Activated CD4-positive, alpha-beta memory T cell treated with anti-CD3 and anti-CD28 coated beads, Interleukin-2, amount 10 ng/mL, durations not matched to agents 7 days and 5 days (primary cell): ENCODE measurements around the gene TCERG1L. TPM values are rescaled to one million over a fixed set of nuclear protein-coding genes. Genes with fewer than 3 reads are reported as not detected.
"Not testable (repeated sequence)": the region's sequence is repeated elsewhere in the genome, so short reads cannot be mapped to it uniquely, and the experiment has no call there.

Experiments used
- CTCF ChIA-PET: fragments of 350-600 bp; sonication (Branson Sonifier 250); formaldehyde crosslinking; loops from one replicate; lab custom pipeline; 2021; ENCODE audit warnings: antibody characterized with exemption, inconsistent platforms; lab: Charles Lee
- POLR2A ChIA-PET: fragments of 350-600 bp; sonication (Branson Sonifier 250); formaldehyde crosslinking; loops from one replicate; lab custom pipeline; 2021; ENCODE audit warnings: antibody characterized with exemption; lab: Charles Lee
- DNase-seq: peaks from one replicate; pipeline ENCODE4 v3.0.0-alpha.2; 2020
- H3K27ac Mint-ChIP-seq: one replicate; pipeline ENCODE4 v1.8.0; 2021; ENCODE audit warnings: mild to moderate bottlenecking, mixed read lengths
- H3K27me3 Mint-ChIP-seq: one replicate; pipeline ENCODE4 v1.8.0; 2021; ENCODE audit warnings: mixed read lengths
- H3K36me3 Mint-ChIP-seq: one replicate; pipeline ENCODE4 v1.8.0; 2021; ENCODE audit warnings: low read depth, mixed read lengths
- H3K4me1 Mint-ChIP-seq: one replicate; pipeline ENCODE4 v1.8.0; 2021; ENCODE audit warnings: mixed read lengths
- H3K4me3 Mint-ChIP-seq: one replicate; pipeline ENCODE4 v1.8.0; 2021; ENCODE audit warnings: mild to moderate bottlenecking, mixed read lengths
- H3K9me3 Mint-ChIP-seq: one replicate; pipeline ENCODE4 v1.8.0; 2021; ENCODE audit warnings: mixed read lengths
- total RNA-seq, 2 experiments: library from RNA; stranded (reverse); gene quantifications; one replicate each; pipeline ENCODE4 v1.2.3, GENCODE V29; 2021

The TCERG1L gene
- total RNA-seq, 2 experiments from 2014 or later: 0.08 TPM; not detected in 1

- Mint-ChIP-seq H3K9me3 (peaks cover 2% of the 10 kb centered on the region), H3K4me3 (no peak overlapping the region), H3K36me3 (no peaks in the 10 kb centered on the region), H3K27ac (no peak overlapping the region), H3K27me3 (no peaks in the 10 kb centered on the region), H3K4me1 (no peaks in the 10 kb centered on the region)
- no peak for DNase-seq
- POLR2A ChIA-PET: no interaction called here
- CTCF ChIA-PET: no interaction called here
These were observed 65.4 kb downstream of the TCERG1L start for GRCh38 chr10:131246089-131246488.

- H3K27ac Mint-ChIP-seq: no peak overlapping the region
- ChIA-PET POLR2A (no interaction called here), CTCF (no interaction called here)
- no peak for DNase-seq
- no peak overlapping the region for H3K4me3 Mint-ChIP-seq
- no peaks in the 10 kb centered on the region for H3K27me3 Mint-ChIP-seq
- H3K4me1 Mint-ChIP-seq: no peaks in the 10 kb centered on the region
- peaks cover 2% of the 10 kb centered on the region for H3K9me3 Mint-ChIP-seq
- no peaks in the 10 kb centered on the region for H3K36me3 Mint-ChIP-seq
These were observed 66.0 kb downstream of the TCERG1L start for GRCh38 chr10:131245475-131246059.

DNA sequence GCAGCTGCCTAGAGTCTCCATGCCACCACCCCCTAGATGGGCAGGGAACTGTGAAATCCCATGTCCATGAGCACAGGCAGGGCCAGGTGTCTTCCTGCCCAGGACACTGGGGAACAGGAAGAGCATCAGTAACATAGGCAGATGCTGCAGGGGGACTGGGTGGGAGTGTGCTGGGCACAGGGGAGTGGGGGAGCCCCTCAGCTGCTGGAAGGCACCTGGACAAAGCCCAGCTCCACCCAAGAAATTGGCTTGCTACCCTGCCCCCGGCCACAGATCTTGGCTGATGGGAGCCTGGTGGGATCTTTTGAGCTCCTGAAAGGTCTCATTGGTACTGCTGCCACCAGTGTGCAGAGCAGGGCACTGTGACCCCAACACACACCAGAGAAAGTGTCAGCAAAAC is 66.7 kb downstream of the TCERG1L start:
- H3K36me3 Mint-ChIP-seq: no peaks in the 10 kb centered on the region
- ChIA-PET CTCF (no interaction called here), POLR2A (no interaction called here)
- no peak for DNase-seq
- no peaks in the 10 kb centered on the region for H3K27me3 Mint-ChIP-seq
- peaks cover 2% of the 10 kb centered on the region for H3K9me3 Mint-ChIP-seq
- H3K4me1 Mint-ChIP-seq: no peaks in the 10 kb centered on the region
- no peak overlapping the region for H3K27ac Mint-ChIP-seq
- H3K4me3 Mint-ChIP-seq: no peak overlapping the region

- H3K9me3 Mint-ChIP-seq: peaks cover 2% of the 10 kb centered on the region
- no peaks in the 10 kb centered on the region for H3K27me3 Mint-ChIP-seq
- no peak overlapping the region for H3K27ac Mint-ChIP-seq
- ChIA-PET POLR2A (no interaction called here), CTCF (no interaction called here)
- H3K4me3 Mint-ChIP-seq: no peak overlapping the region
- no peaks in the 10 kb centered on the region for H3K36me3 Mint-ChIP-seq
- H3K4me1 Mint-ChIP-seq: no peaks in the 10 kb centered on the region
- DNase-seq: no peak
These were observed 68.4 kb downstream of the TCERG1L start for GRCh38 chr10:131243076-131243475.

DNA sequence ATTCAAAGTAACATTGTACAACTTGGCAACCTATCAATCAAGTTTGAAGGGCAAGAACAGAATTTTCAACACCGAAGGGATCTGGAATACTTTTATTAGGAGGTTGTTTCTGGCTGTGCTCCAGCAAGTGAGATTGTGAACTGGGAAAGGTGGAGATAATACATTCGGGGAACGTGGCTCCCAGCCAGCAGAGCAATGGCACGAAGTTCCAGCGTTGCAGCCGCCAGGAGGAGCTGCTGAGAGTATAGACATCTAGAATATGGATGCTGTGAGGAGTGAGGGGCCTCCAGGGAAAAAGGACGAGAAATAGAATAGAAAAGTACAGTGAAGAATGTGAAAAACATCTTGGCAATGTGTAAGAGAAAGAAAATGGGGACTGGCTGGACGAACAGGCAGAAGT is 69.5 kb downstream of the TCERG1L start:
- H3K9me3 Mint-ChIP-seq: peaks cover 2% of the 10 kb centered on the region
- no peak for DNase-seq
- ChIA-PET POLR2A (no interaction called here), CTCF (no interaction called here)
- no peaks in the 10 kb centered on the region for H3K4me1 Mint-ChIP-seq
- no peak overlapping the region for H3K4me3 Mint-ChIP-seq
- H3K27ac Mint-ChIP-seq: no peak overlapping the region
- no peaks in the 10 kb centered on the region for H3K36me3 Mint-ChIP-seq
- H3K27me3 Mint-ChIP-seq: no peaks in the 10 kb centered on the region

GRCh38 chr10:131240691-131241090 is 70.8 kb downstream of the TCERG1L start:
- no peak overlapping the region for H3K4me3 Mint-ChIP-seq
- DNase-seq: no peak
- H3K4me1 Mint-ChIP-seq: no peaks in the 10 kb centered on the region
- peaks cover 2% of the 10 kb centered on the region for H3K9me3 Mint-ChIP-seq
- H3K27me3 Mint-ChIP-seq: no peaks in the 10 kb centered on the region
- H3K27ac Mint-ChIP-seq: no peak overlapping the region
- POLR2A ChIA-PET: no interaction called here
- CTCF ChIA-PET: no interaction called here
- no peaks in the 10 kb centered on the region for H3K36me3 Mint-ChIP-seq

DNA sequence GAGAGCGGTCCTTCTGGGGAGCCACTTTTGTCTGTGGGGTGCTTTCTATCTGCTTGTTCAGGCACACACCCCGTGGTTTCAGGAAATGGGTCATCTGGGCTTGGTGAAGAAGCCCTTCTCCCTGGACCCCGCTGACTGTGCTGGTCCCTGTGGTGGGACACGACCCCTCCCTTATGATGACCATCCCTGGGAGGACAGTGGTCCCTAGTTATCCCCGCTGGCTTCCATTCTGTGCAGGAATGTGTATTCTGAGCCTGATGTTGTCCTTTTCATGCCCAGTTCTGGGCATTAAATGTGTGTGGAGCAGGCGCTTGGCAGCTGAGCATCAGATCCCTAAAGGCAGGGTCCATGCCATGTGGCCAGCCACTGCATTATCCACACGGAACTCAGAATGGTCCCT is 71.6 kb downstream of the TCERG1L start:
- H3K27me3 Mint-ChIP-seq: no peaks in the 10 kb centered on the region
- ChIA-PET POLR2A (no interaction called here), CTCF (no interaction called here)
- DNase-seq: no peak
- H3K9me3 Mint-ChIP-seq: peaks cover 2% of the 10 kb centered on the region
- no peaks in the 10 kb centered on the region for H3K4me1 Mint-ChIP-seq
- no peak overlapping the region for H3K4me3 Mint-ChIP-seq
- H3K36me3 Mint-ChIP-seq: no peaks in the 10 kb centered on the region
- no peak overlapping the region for H3K27ac Mint-ChIP-seq

DNA sequence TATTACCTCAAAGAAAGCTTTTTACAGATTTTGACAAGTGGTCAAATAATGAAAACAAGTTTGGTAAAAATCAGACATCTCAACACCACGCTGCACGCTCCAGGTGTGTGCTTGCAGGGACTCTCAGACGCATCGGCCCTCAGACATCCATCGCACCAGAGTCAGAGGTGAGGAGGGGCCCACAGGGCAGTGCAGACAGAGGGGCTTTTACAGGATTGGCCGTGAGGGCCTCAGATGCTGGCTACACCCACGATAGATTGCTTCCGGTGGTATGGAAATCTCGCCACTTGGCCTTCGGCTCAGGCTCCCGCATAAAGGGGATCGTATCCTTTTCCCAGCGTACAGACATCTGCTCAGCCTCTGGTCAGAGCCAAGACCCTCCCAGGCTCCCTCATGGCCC is 72.1 kb downstream of the TCERG1L start:
- ChIA-PET CTCF (no interaction called here), POLR2A (no interaction called here)
- no peaks in the 10 kb centered on the region for H3K4me1 Mint-ChIP-seq
- peaks cover 2% of the 10 kb centered on the region for H3K9me3 Mint-ChIP-seq
- no peak overlapping the region for H3K4me3 Mint-ChIP-seq
- H3K36me3 Mint-ChIP-seq: no peaks in the 10 kb centered on the region
- H3K27me3 Mint-ChIP-seq: no peaks in the 10 kb centered on the region
- no peak overlapping the region for H3K27ac Mint-ChIP-seq
- DNase-seq: no peak

DNA sequence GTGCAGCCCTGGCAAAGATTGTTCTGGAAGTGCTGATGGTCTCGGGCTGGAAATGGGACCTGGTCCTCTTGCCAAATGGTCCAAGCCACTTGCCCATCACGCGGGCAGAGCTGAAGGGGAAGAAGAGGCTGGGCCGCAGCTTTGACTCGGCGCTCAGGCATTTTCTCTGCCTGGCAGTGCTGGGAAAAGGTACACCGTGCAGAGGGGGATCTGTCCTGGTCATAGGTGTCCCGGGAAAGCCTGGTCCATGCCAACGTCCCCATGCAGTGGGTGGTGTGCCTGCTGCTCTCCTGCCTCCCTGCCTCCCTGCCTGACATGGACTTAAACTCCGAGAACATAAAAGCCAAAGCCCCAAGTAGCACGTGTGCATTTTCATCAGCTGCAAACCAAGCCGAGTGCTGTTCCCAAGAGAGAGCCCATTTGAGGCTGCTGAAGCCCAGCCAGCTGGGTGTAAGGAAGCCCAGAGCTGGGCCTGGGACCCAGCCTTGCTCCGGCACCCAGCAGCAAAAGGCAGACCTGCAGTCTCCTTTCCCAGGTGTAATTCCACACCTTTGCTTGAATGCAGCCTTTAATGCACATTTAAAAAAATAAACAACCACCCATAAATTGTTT is 72.7 kb downstream of the TCERG1L start:
- no peak for DNase-seq
- Mint-ChIP-seq H3K9me3 (peaks cover 2% of the 10 kb centered on the region), H3K4me1 (no peaks in the 10 kb centered on the region), H3K4me3 (no peak overlapping the region), H3K27me3 (no peaks in the 10 kb centered on the region), H3K36me3 (no peaks in the 10 kb centered on the region), H3K27ac (no peak overlapping the region)
- CTCF ChIA-PET: no interaction called here
- POLR2A ChIA-PET: no interaction called here

- ChIA-PET CTCF (no interaction called here), POLR2A (no interaction called here)
- Mint-ChIP-seq H3K9me3 (peaks cover 2% of the 10 kb centered on the region), H3K4me3 (no peak overlapping the region), H3K27ac (no peak overlapping the region), H3K4me1 (no peaks in the 10 kb centered on the region), H3K36me3 (no peaks in the 10 kb centered on the region), H3K27me3 (no peaks in the 10 kb centered on the region)
- DNase-seq: no peak
These were observed 73.4 kb downstream of the TCERG1L start for GRCh38 chr10:131237991-131238651.

- DNase-seq, H3K27me3 Mint-ChIP-seq, CTCF ChIA-PET, POLR2A ChIA-PET, H3K4me1 Mint-ChIP-seq, H3K27ac Mint-ChIP-seq, H3K9me3 Mint-ChIP-seq, H3K4me3 Mint-ChIP-seq, H3K36me3 Mint-ChIP-seq: not testable (repeated sequence)
These were observed 76.9 kb downstream of the TCERG1L start for GRCh38 chr10:131234606-131235005.

- Mint-ChIP-seq H3K4me3 (no peak overlapping the region), H3K27ac (no peak overlapping the region), H3K9me3 (no peaks in the 10 kb centered on the region), H3K36me3 (no peaks in the 10 kb centered on the region), H3K4me1 (no peaks in the 10 kb centered on the region), H3K27me3 (no peaks in the 10 kb centered on the region)
- ChIA-PET POLR2A (no interaction called here), CTCF (no interaction called here)
- no peak for DNase-seq
These were observed 77.8 kb downstream of the TCERG1L start for GRCh38 chr10:131233611-131234258.

GRCh38 chr10:131231965-131232541 is 79.5 kb downstream of the TCERG1L start:
- Mint-ChIP-seq H3K27ac (no peak overlapping the region), H3K27me3 (no peaks in the 10 kb centered on the region), H3K4me3 (no peak overlapping the region), H3K4me1 (no peaks in the 10 kb centered on the region), H3K9me3 (no peaks in the 10 kb centered on the region), H3K36me3 (no peaks in the 10 kb centered on the region)
- ChIA-PET CTCF (no interaction called here), POLR2A (no interaction called here)
- DNase-seq: no peak
